ENCODE data around the gene FHL2.

Gene FHL2

GRCh38 chr2:105330681-105331375 lies 68.0 kb downstream of the FHL2 start:
- TF ChIP-seq REST (IDR thresholded peaks at IDR 0.05; ENCODE audit: insufficient read depth in 1 of 2, low read depth in 2 of 2, low read length in 2 of 2) (no peak), FOXP2 (optimal IDR thresholded peaks at IDR 0.05; ENCODE audit: borderline replicate concordance, extremely low read depth, extremely low read length, insufficient read depth) (no peak), POLR2AphosphoS5 (IDR thresholded peaks at IDR 0.05; ENCODE audit: low read depth, low read length) (no peak)

- TF ChIP-seq TAF1 (IDR thresholded peaks at IDR 0.05; ENCODE audit: borderline replicate concordance, insufficient read depth, low read length) (0 out of 2 replicates have a peak, but pooled peaks have one; percentile 33), POLR2AphosphoS5 (IDR thresholded peaks at IDR 0.05; ENCODE audit: low read depth, low read length) (no peak)
Measured at GRCh38 chr2:105329561-105330495, 69.0 kb downstream of the FHL2 start, which contains the start of gene TGFBRAP1. TGFBRAP1 (minus strand) TSS chr2:105329735; CDS start chr2:105308301, 21,434 bp downstream.

- TF ChIP-seq TAF1 (IDR thresholded peaks at IDR 0.05; ENCODE audit: borderline replicate concordance, insufficient read depth, low read length) (no peak), REST (IDR thresholded peaks at IDR 0.05; ENCODE audit: insufficient read depth in 1 of 2, low read depth in 2 of 2, low read length in 2 of 2) (no peak), FOXP2 (optimal IDR thresholded peaks at IDR 0.05; ENCODE audit: borderline replicate concordance, extremely low read depth, extremely low read length, insufficient read depth) (no peak), POLR2AphosphoS5 (IDR thresholded peaks at IDR 0.05; ENCODE audit: low read depth, low read length) (no peak), SIN3A (IDR thresholded peaks at IDR 0.05; ENCODE audit: borderline replicate concordance, insufficient read depth, low read length) (no peak)
Measured at GRCh38 chr2:105329197-105329554, 69.7 kb downstream of the FHL2 start.

DNA sequence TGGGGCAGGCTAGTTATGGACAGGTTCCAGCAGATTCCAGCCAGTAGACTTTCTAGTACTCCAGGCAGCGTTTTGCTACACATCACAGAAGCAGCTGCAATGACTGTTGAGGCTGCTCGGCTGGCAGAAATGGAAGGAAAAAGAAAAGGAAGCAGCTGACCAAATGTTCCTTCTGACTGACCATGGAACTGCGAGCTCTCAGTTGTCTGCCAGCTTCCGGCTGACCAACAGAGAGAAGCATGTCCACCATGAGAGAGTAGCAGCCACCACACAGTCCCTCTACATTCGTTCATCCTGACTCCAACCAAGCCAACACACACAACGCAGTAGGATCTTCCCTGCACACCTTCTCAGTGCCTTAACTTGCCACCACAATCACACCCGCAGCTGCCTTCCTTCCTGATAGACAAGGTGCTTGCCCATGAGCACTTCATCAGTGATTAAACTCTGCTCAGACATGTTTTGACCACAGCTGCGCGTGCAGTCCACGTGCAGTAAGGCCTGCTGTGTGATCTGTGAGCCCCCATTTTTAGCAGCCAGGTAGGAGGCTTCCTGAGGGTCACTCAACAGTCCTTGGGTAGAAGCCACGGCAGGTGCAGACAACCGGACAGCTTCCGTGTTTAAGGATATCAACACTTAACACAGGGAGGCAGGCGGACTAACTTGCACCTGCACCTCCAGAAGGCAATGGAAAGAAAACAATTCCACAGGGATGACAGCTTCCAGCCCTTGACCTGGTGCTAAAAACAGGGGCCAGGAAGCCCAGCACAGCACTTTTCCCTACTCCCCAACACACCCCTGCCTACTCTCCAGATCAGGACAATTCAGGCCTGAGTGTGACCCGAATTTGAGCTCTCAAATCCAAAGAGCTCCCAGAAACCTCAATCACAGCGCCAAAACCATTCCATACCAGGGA lies 70.3 kb downstream of the FHL2 start:
- TF ChIP-seq TAF1 (IDR thresholded peaks at IDR 0.05; ENCODE audit: borderline replicate concordance, insufficient read depth, low read length): 0 out of 2 replicates have a peak, but pooled peaks have one; percentile 52
- no peak for TF ChIP-seq FOXP2 (optimal IDR thresholded peaks at IDR 0.05; ENCODE audit: borderline replicate concordance, extremely low read depth, extremely low read length, insufficient read depth)
- 0 out of 2 replicates have a peak, but pooled peaks have one; percentile 22 for TF ChIP-seq POLR2AphosphoS5 (IDR thresholded peaks at IDR 0.05; ENCODE audit: low read depth, low read length)

DNA sequence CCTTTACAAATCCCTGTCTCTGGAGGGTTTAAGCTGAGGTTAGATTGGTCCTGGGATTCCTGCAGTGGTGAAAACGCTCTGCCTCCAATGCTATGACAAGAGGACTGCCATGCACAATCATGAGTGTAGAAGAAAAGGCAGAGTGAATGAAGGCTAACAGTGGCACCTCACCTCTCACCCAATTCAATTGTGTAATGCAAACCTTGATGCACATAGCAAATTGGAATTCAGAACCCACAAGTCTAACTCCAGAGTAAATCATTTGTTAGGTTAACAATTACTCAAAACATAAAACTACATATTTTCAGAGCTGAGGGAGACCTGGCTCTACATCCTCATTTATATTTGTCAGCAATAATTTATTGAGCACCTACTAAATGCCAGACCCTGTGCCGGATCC lies 71.2 kb downstream of the FHL2 start:
- TF ChIP-seq SIN3A (IDR thresholded peaks at IDR 0.05; ENCODE audit: borderline replicate concordance, insufficient read depth, low read length) (no peak), POLR2AphosphoS5 (IDR thresholded peaks at IDR 0.05; ENCODE audit: low read depth, low read length) (no peak), REST (IDR thresholded peaks at IDR 0.05; ENCODE audit: insufficient read depth in 1 of 2, low read depth in 2 of 2, low read length in 2 of 2) (no peak), TAF1 (IDR thresholded peaks at IDR 0.05; ENCODE audit: borderline replicate concordance, insufficient read depth, low read length) (no peak), FOXP2 (optimal IDR thresholded peaks at IDR 0.05; ENCODE audit: borderline replicate concordance, extremely low read depth, extremely low read length, insufficient read depth) (no peak)

All from PFSK-1 (cell line).